ENCODE measurements around the gene WNT3A.

- no peak for TF ChIP-seq POLR2AphosphoS5 (IDR thresholded peaks at IDR 0.05)
- no peak for TF ChIP-seq CTCF (IDR thresholded peaks at IDR 0.05)
- TF ChIP-seq EP300 (IDR thresholded peaks at IDR 0.05), result no peak
- TF ChIP-seq POLR2A (IDR thresholded peaks at IDR 0.05), result no peak
These were observed 63.4 kb downstream of the WNT3A start for GRCh38 chr1:228070173-228070572.
